GM12891 (cell line): ENCODE data around the gene HOXD8.

Experiments used
- PAX5 ChIP-seq: IDR thresholded peaks from 2 replicates; pipeline ENCODE4 v1.6.1; 2011; ENCODE audit warnings: low read length, moderate library complexity, mild to moderate bottlenecking; ENCODE audit not compliant: insufficient read depth, severe bottlenecking
- POLR2A ChIP-seq: IDR thresholded peaks from 2 replicates; pipeline ENCODE4 v1.6.1; 2011; ENCODE audit warnings: low read depth, low read length, control low read depth
- POLR2AphosphoS5 ChIP-seq: IDR thresholded peaks from 2 replicates; pipeline ENCODE4 v1.6.1; 2011; ENCODE audit warnings: low read depth, low read length, control low read depth
- POU2F2 ChIP-seq: IDR thresholded peaks from 2 replicates; pipeline ENCODE4 v1.6.1; 2011; ENCODE audit warnings: low read depth, mild to moderate bottlenecking, control low read depth, low read length, moderate library complexity
- SPI1 ChIP-seq: IDR thresholded peaks from 2 replicates; pipeline ENCODE4 v1.6.1; 2011; ENCODE audit warnings: low read depth, low read length, control low read depth
- TAF1 ChIP-seq: IDR thresholded peaks from 2 replicates; pipeline ENCODE4 v1.6.1; 2011; ENCODE audit warnings: low read depth, low read length, control low read depth

GRCh38 chr2:176138526-176138922, 9.0 kb downstream of the HOXD8 start:
- TF ChIP-seq POLR2AphosphoS5 (no peak), POLR2A (no peak), SPI1 (no peak), TAF1 (no peak), PAX5 (no peak), POU2F2 (no peak)
